GM13977 (cell line): ENCODE results near the gene IVL.

Experiments used
- DNase-seq: peaks from one replicate; pipeline ENCODE4 v3.0.0; 2012; ENCODE audit warnings: low spot score
- CTCF ChIP-seq: IDR thresholded peaks from 2 replicates; pipeline ENCODE4 v1.5.1; 2012; ENCODE audit warnings: mild to moderate bottlenecking, control low read depth; ENCODE audit not compliant: insufficient read depth; ENCODE audit errors: extremely low read depth, missing control alignments
- in situ Hi-C: fragments of 300-500 bp; cut with MboI; formaldehyde crosslinking; loops from one replicate; pipeline ENCODE4 v1.12.0; 2022; ENCODE audit warnings: low sequenced_read_pairs, low pct_unique_long_range_greater_than_20kb, mixed read lengths, inconsistent platforms; ENCODE audit not compliant: unreplicated experiment

Gene IVL

GRCh38 chr1:152878042-152878441, 30.3 kb upstream of the IVL start, which contains the start of gene SMCP:
SMCP (plus strand) TSS chr1:152878322; CDS start chr1:152884423, 6,101 bp downstream.
- TF ChIP-seq CTCF, result peak; percentile 45
- in situ Hi-C loops, result loop anchor here (10.0 kb wide), 1 partner anchor 47 kb away; no protein-coding TSS in a partner anchor
- DNase-seq, result peak; percentile 22

- in situ Hi-C loops, result loop anchor here (10.0 kb wide), 1 partner anchor 45 kb away; no protein-coding TSS in a partner anchor
- DNase-seq, result no peak
- no peak for TF ChIP-seq CTCF
Observed at GRCh38 chr1:152879559-152880198, 28.7 kb upstream of the IVL start.

GRCh38 chr1:152880316-152880715, 28.0 kb upstream of the IVL start:
- TF ChIP-seq CTCF, result no peak
- no peak for DNase-seq
- in situ Hi-C loops, result no loop called here

- in situ Hi-C loops, result no loop called here
- TF ChIP-seq CTCF, result peak; percentile 32
- DNase-seq, result peak; percentile 27
Observed at GRCh38 chr1:152880907-152881306, 27.4 kb upstream of the IVL start.

GRCh38 chr1:152884085-152884484, 24.3 kb upstream of the IVL start:
- no peak for DNase-seq
- TF ChIP-seq CTCF, result no peak
- in situ Hi-C loops, result no loop called here

- DNase-seq, result no peak
- TF ChIP-seq CTCF, result no peak
- in situ Hi-C loops, result no loop called here
Observed at GRCh38 chr1:152884506-152884905, 23.8 kb upstream of the IVL start.
